HepG2 (cell line): ENCODE results near the gene TM2D1. TPM values are rescaled to one million over a fixed set of nuclear protein-coding genes. Genes with fewer than 3 reads are reported as not detected.

Experiments used
- ATAC-seq: fragments of 200-7000 bp; cut with Tn5 transposase; 3 replicates; pipeline ENCODE4 v1.9.1; 2020; ENCODE audit warnings: mild to moderate bottlenecking, moderate library complexity
- BruUV-seq: library from RNA; stranded (reverse); fragments of 400-500 nt; replicated peaks from 2 replicates; lab custom pipeline; 2021; lab: Mats Ljungman, UMichigan
- CTCF ChIA-PET: fragments of 300-600 bp; formaldehyde crosslinking; extraction: SDS; loops from one replicate; lab custom pipeline; 2021; ENCODE audit warnings: low total read pairs, inconsistent platforms, low intra/inter-chr PET ratio; lab: Yijun Ruan, JAX
- POLR2A ChIA-PET: fragments of 350-600 bp; sonication (Branson Sonifier 250); formaldehyde crosslinking; loops from one replicate; lab custom pipeline; 2020; ENCODE audit warnings: antibody characterized with exemption, inconsistent platforms; lab: Yijun Ruan, JAX
- DNase-seq: peaks from one replicate; pipeline ENCODE4 v3.0.0-alpha.2; 2015; ENCODE audit warnings: low spot score
- FAIRE-seq: peaks from 3 replicates; lab custom pipeline; 2011; peaks lifted over from hg19 to GRCh38; lab: Jason Lieb, UNC
- H2AFZ ChIP-seq: one replicate; pipeline ENCODE4 v1.6.1; 2011; ENCODE audit warnings: low read length, inconsistent platforms
- H3K27ac ChIP-seq: fragments of 300-600 bp; 3 replicates; pipeline ENCODE4 v1.8.0; 2011; ENCODE audit warnings: mixed run types, mild to moderate bottlenecking, mixed read lengths, low read length, inconsistent platforms; ENCODE audit not compliant: insufficient read depth; ENCODE audit errors: extremely low read length
- H3K27me3 ChIP-seq, 2 experiments: fragments of 200-600 bp in 1 of 2; 2 replicates in 1 of 2; 3 replicates in 1 of 2; pipeline versions ENCODE4 v1.6.0 to v1.8.0; 2011; ENCODE audit warnings: low read length in 2 of 2, mild to moderate bottlenecking in 2 of 2, moderate library complexity in 2 of 2, inconsistent platforms in 1 of 2; ENCODE audit not compliant: insufficient read depth in 2 of 2, control insufficient read depth in 1 of 2
- H3K36me3 ChIP-seq, 2 experiments: fragments of 200-600 bp in 1 of 2; replicated peaks in 1 of 2; 2 replicates in 1 of 2; 3 replicates in 1 of 2; pipeline versions ENCODE4 v1.5.1 to v1.8.0; 2011; ENCODE audit warnings: low read length in 2 of 2, inconsistent platforms in 1 of 2; ENCODE audit not compliant: insufficient read depth in 2 of 2, control insufficient read depth in 1 of 2
- H3K4me1 ChIP-seq: 2 replicates; pipeline ENCODE4 v1.5.1; 2012; ENCODE audit warnings: low read length, inconsistent platforms; ENCODE audit not compliant: insufficient read depth
- H3K4me2 ChIP-seq: 2 replicates; pipeline ENCODE4 v1.6.0; 2011; ENCODE audit warnings: low read depth, low read length, inconsistent platforms
- H3K4me3 ChIP-seq, 3 experiments: fragments of 200-600 bp in 1 of 3; sonication (generic), shearing (Covaris generic) in 1 of 3; replicated peaks in 1 of 3; 2 replicates each; pipeline ENCODE4 v1.5.1; 2011 to 2016; ENCODE audit warnings: low read length in 3 of 3, inconsistent platforms in 2 of 3, low read depth in 2 of 3, mild to moderate bottlenecking in 2 of 3, control low read depth in 1 of 3, mixed read lengths in 1 of 3; ENCODE audit not compliant: insufficient read depth in 1 of 3
- H3K79me2 ChIP-seq: one replicate; pipeline ENCODE4 v1.6.1; 2011; ENCODE audit warnings: low read length, inconsistent platforms; ENCODE audit not compliant: insufficient read depth
- H3K9ac ChIP-seq: 2 replicates; pipeline ENCODE4 v1.6.0; 2011; ENCODE audit warnings: mild to moderate bottlenecking, low read depth, low read length, inconsistent platforms; ENCODE audit not compliant: insufficient read depth
- H3K9me3 ChIP-seq: 2 replicates; pipeline ENCODE4 v1.5.1; 2012; ENCODE audit warnings: mild to moderate bottlenecking, low read length
- H4K20me1 ChIP-seq: 2 replicates; pipeline ENCODE4 v1.6.0; 2011; ENCODE audit warnings: inconsistent platforms, mild to moderate bottlenecking, low read length, moderate library complexity; ENCODE audit not compliant: insufficient read depth
- BHLHE40 ChIP-seq: IDR thresholded peaks from 2 replicates; pipeline ENCODE4 v1.6.1; 2011; ENCODE audit warnings: low read length, improper control_type of control experiment
- HOXA9 ChIP-seq: sonication (generic); formaldehyde crosslinking; IDR thresholded peaks from 2 replicates; pipeline ENCODE4 v1.8.1; 2022; ENCODE audit warnings: missing genetic modification reagents, mild to moderate bottlenecking, moderate library complexity, borderline replicate concordance
- IRF2 ChIP-seq: IDR thresholded peaks from 2 replicates; pipeline ENCODE4 v1.6.1; 2018; ENCODE audit warnings: missing genetic modification reagents, missing compliant biosample characterization
- KLF13 ChIP-seq: sonication (generic); formaldehyde crosslinking; IDR thresholded peaks from 2 replicates; pipeline ENCODE4 v1.4.0; 2020; ENCODE audit warnings: mild to moderate bottlenecking, missing genetic modification reagents
- NFIB ChIP-seq: sonication (generic); formaldehyde crosslinking; IDR thresholded peaks from 2 replicates; pipeline ENCODE4 v1.9.0; 2021; ENCODE audit warnings: missing genetic modification reagents, mild to moderate bottlenecking, borderline replicate concordance
- SMAD1 ChIP-seq: sonication (generic); formaldehyde crosslinking; IDR thresholded peaks from 2 replicates; pipeline ENCODE4 v1.4.0; 2020; ENCODE audit warnings: missing genetic modification reagents, low read depth, mild to moderate bottlenecking, borderline replicate concordance
- TBL1XR1 ChIP-seq: fragments of 150-350 bp; IDR thresholded peaks from 2 replicates; pipeline ENCODE4 v1.6.1; 2014; ENCODE audit warnings: borderline replicate concordance, low read length; ENCODE audit not compliant: partially characterized antibody
- ZBTB8A ChIP-seq: sonication (generic); formaldehyde crosslinking; IDR thresholded peaks from 2 replicates; pipeline ENCODE4 v1.4.0; 2020; ENCODE audit warnings: mild to moderate bottlenecking, low read depth, missing genetic modification reagents, borderline replicate concordance
- ZEB1 ChIP-seq: IDR thresholded peaks from 2 replicates; pipeline ENCODE4 v1.6.1; 2012; ENCODE audit warnings: mild to moderate bottlenecking, low read depth, inconsistent platforms; ENCODE audit not compliant: insufficient replicate concordance
- ZFP82 ChIP-seq: sonication (generic); formaldehyde crosslinking; IDR thresholded peaks from 2 replicates; pipeline ENCODE4 v1.5.1; 2020; ENCODE audit warnings: mild to moderate bottlenecking, missing genetic modification reagents, borderline replicate concordance
- ZIK1 ChIP-seq: sonication (generic); formaldehyde crosslinking; IDR thresholded peaks from 2 replicates; pipeline ENCODE4 v1.5.0; 2020; ENCODE audit warnings: mild to moderate bottlenecking, low read depth, missing genetic modification reagents, borderline replicate concordance
- ZNF20 ChIP-seq: sonication (generic); formaldehyde crosslinking; IDR thresholded peaks from 2 replicates; pipeline ENCODE4 v1.4.0; 2020; ENCODE audit warnings: mild to moderate bottlenecking, moderate library complexity, missing genetic modification reagents
- ZNF451 ChIP-seq: sonication (generic); formaldehyde crosslinking; IDR thresholded peaks from 2 replicates; pipeline ENCODE4 v1.5.0; 2020; ENCODE audit warnings: mild to moderate bottlenecking, missing genetic modification reagents
- ZNF543 ChIP-seq: sonication (generic); formaldehyde crosslinking; IDR thresholded peaks from 2 replicates; pipeline ENCODE4 v1.4.0; 2020; ENCODE audit warnings: mild to moderate bottlenecking, missing genetic modification reagents
- ZNF773 ChIP-seq: sonication (generic); formaldehyde crosslinking; IDR thresholded peaks from 2 replicates; pipeline ENCODE4 v1.4.0; 2020; ENCODE audit warnings: missing genetic modification reagents, borderline replicate concordance
- WGBS: methylation state at CpG from one replicate; pipeline ENCODE4 v1.1.6; 2017; ENCODE audit warnings: low lambda C conversion rate; 5-methylcytosine and 5-hydroxymethylcytosine counted together
- in situ Hi-C: cut with HindIII; loops from 2 replicates; pipeline ENCODE4 v1.10.0; 2017; ENCODE audit warnings: low pct_unique_long_range_greater_than_20kb; ENCODE audit not compliant: extremely low pct_ligation_motif_present
- intact Hi-C: fragments of 100-400 bp; cut with micrococcal nuclease; formaldehyde crosslinking; loops from one replicate; pipeline ENCODE4 v1.10.0; 2022; ENCODE audit not compliant: unreplicated experiment
- polyA plus RNA-seq, 8 experiments: library from polyadenylated mRNA; depleted of rRNA in 3 of 8; stranded (reverse) in 7 of 8; unstranded in 1 of 8; fragments of >200 nt; fragmentation: Illumina TruSeq in 4 of 8; extraction: Trizol in 4 of 8; gene quantifications; 2 replicates each; pipeline versions ENCODE4 v1.2.1 to v1.2.3, GENCODE V29; 2011 to 2016; ENCODE audit warnings: low read depth in 4 of 8, missing spikeins in 1 of 8, mixed read lengths in 1 of 8; ENCODE audit not compliant: insufficient read depth in 1 of 8
- total RNA-seq, 5 experiments: library from RNA; depleted of rRNA; stranded (reverse); fragments of >200 nt; fragmentation: Illumina TruSeq; extraction: Trizol; gene quantifications; 2 replicates each; pipeline ENCODE4 v1.2.3, GENCODE V29; 2016; ENCODE audit warnings: low read depth in 1 of 5
- TF ChIP-seq, protein P1 (sequence below): sonication (generic); formaldehyde crosslinking; IDR thresholded peaks from 2 replicates; pipeline ENCODE4 v1.8.0; 2022; ENCODE audit warnings: mild to moderate bottlenecking, missing genetic modification reagents
- TF ChIP-seq, protein P2 (sequence below): sonication (generic); formaldehyde crosslinking; IDR thresholded peaks from 2 replicates; pipeline ENCODE4 v1.4.0; 2020; ENCODE audit warnings: missing genetic modification reagents
- TF ChIP-seq, protein P3 (sequence below): sonication (generic); formaldehyde crosslinking; IDR thresholded peaks from 2 replicates; pipeline ENCODE4 v1.5.0; 2020; ENCODE audit warnings: missing genetic modification reagents
- TF ChIP-seq, protein P4 (sequence below): sonication (generic); formaldehyde crosslinking; IDR thresholded peaks from 2 replicates; pipeline ENCODE4 v1.4.0; 2020; ENCODE audit warnings: mild to moderate bottlenecking, missing genetic modification reagents, borderline replicate concordance

Gene TM2D1
- total and polyA plus RNA-seq, 2 of the 13 experiments (the other 11 are each of a cell fraction or from before 2014, with no cell fraction given): 26.6 to 49.0 TPM

DNA sequence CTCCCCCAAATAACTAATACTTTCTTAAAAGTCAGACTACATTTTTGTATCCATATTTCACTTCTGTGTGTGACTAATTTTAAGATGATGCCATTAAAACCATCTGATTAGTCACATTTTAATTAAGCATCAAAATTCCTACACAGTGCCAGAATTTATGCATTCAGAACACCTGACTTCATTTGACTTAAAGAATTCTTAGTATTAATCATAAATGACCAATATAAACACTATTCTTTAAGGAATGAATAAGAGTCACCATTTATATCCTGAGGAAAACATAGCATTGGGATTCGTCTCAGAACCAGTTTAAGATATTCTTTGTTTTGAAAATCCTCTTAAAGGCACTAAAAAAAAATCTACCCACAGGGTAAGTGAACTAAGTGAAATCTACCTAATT lies 37.0 kb downstream of the TM2D1 start:
- POLR2A ChIA-PET: no interaction called here
- TF ChIP-seq HOXA9 (no peak), ZEB1 (no peak), ZBTB8A (CRISPR knock-in tag) (no peak), BHLHE40 (no peak), ZFP82 (CRISPR knock-in tag) (no peak), ZIK1 (CRISPR knock-in tag) (no peak), ZNF543 (CRISPR knock-in tag) (no peak), SMAD1 (CRISPR knock-in tag) (no peak), TBL1XR1 (no peak), ZNF773 (CRISPR knock-in tag) (no peak), ZNF451 (CRISPR knock-in tag) (no peak), IRF2 (CRISPR knock-in tag) (no peak), ZNF20 (CRISPR knock-in tag) (no peak), NFIB (CRISPR knock-in tag) (no peak), KLF13 (CRISPR knock-in tag) (no peak)
- TF ChIP-seq, protein P1, sequence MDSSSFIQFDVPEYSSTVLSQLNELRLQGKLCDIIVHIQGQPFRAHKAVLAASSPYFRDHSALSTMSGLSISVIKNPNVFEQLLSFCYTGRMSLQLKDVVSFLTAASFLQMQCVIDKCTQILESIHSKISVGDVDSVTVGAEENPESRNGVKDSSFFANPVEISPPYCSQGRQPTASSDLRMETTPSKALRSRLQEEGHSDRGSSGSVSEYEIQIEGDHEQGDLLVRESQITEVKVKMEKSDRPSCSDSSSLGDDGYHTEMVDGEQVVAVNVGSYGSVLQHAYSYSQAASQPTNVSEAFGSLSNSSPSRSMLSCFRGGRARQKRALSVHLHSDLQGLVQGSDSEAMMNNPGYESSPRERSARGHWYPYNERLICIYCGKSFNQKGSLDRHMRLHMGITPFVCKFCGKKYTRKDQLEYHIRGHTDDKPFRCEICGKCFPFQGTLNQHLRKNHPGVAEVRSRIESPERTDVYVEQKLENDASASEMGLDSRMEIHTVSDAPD: no peak
- TF ChIP-seq, protein P2, sequence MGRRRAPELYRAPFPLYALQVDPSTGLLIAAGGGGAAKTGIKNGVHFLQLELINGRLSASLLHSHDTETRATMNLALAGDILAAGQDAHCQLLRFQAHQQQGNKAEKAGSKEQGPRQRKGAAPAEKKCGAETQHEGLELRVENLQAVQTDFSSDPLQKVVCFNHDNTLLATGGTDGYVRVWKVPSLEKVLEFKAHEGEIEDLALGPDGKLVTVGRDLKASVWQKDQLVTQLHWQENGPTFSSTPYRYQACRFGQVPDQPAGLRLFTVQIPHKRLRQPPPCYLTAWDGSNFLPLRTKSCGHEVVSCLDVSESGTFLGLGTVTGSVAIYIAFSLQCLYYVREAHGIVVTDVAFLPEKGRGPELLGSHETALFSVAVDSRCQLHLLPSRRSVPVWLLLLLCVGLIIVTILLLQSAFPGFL: no peak
- TF ChIP-seq, protein P3, sequence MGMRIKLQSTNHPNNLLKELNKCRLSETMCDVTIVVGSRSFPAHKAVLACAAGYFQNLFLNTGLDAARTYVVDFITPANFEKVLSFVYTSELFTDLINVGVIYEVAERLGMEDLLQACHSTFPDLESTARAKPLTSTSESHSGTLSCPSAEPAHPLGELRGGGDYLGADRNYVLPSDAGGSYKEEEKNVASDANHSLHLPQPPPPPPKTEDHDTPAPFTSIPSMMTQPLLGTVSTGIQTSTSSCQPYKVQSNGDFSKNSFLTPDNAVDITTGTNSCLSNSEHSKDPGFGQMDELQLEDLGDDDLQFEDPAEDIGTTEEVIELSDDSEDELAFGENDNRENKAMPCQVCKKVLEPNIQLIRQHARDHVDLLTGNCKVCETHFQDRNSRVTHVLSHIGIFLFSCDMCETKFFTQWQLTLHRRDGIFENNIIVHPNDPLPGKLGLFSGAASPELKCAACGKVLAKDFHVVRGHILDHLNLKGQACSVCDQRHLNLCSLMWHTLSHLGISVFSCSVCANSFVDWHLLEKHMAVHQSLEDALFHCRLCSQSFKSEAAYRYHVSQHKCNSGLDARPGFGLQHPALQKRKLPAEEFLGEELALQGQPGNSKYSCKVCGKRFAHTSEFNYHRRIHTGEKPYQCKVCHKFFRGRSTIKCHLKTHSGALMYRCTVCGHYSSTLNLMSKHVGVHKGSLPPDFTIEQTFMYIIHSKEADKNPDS (CRISPR knock-in tag): no peak
- TF ChIP-seq, protein P4, sequence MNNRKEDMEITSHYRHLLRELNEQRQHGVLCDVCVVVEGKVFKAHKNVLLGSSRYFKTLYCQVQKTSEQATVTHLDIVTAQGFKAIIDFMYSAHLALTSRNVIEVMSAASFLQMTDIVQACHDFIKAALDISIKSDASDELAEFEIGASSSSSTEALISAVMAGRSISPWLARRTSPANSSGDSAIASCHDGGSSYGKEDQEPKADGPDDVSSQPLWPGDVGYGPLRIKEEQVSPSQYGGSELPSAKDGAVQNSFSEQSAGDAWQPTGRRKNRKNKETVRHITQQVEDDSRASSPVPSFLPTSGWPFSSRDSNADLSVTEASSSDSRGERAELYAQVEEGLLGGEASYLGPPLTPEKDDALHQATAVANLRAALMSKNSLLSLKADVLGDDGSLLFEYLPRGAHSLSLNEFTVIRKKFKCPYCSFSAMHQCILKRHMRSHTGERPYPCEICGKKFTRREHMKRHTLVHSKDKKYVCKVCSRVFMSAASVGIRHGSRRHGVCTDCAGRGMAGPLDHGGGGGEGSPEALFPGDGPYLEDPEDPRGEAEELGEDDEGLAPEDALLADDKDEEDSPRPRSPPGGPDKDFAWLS (CRISPR knock-in tag): no peak
- H3K79me2 ChIP-seq: no peaks in the 10 kb centered on the region
- DNase-seq (no peak), FAIRE-seq (no peak), ATAC-seq (no peak)
- no peak overlapping the region for H3K4me3 ChIP-seq
- no peak overlapping the region for H3K4me2 ChIP-seq
- no TSS peak for BruUV-seq
- no peak overlapping the region for H3K9ac ChIP-seq
- peaks cover under 1 to 15% of the 10 kb centered on the region in 2 experiments; a peak in 2 of 5 replicates for H3K36me3 ChIP-seq
- no peaks in the 10 kb centered on the region for H3K27me3 ChIP-seq
- no peak overlapping the region for H2AFZ ChIP-seq
- intact Hi-C loops: no loop called here
- no peak overlapping the region for H3K27ac ChIP-seq
- no peaks in the 10 kb centered on the region for H3K9me3 ChIP-seq
- WGBS: 95% methylated on average over 1 of the region's 1 CpG
- no peaks in the 10 kb centered on the region for H4K20me1 ChIP-seq
- no peaks in the 10 kb centered on the region for H3K4me1 ChIP-seq
- in situ Hi-C loops: no loop called here
- CTCF ChIA-PET: no interaction called here
